H1 (cell line): ENCODE data around the gene ASMT. TPM values are rescaled to one million over a fixed set of nuclear protein-coding genes. Genes with fewer than 3 reads are reported as not detected.

Source experiments
- CTCF ChIA-PET: fragments of 300-600 bp; sonication (Branson Sonifier 250); formaldehyde crosslinking; loops from one replicate; lab custom pipeline; 2021; ENCODE audit not compliant: partially characterized antibody; lab: Charles Lee
- POLR2A ChIA-PET: fragments of 300-600 bp; sonication (Branson Sonifier 250); formaldehyde crosslinking; loops from one replicate; lab custom pipeline; 2021; ENCODE audit warnings: inconsistent platforms; ENCODE audit not compliant: partially characterized antibody; lab: Charles Lee
- DNase-seq, 2 experiments: peaks; one replicate each; pipeline versions ENCODE4 v3.0.0 to v3.0.0-alpha.2; 2010 to 2022; ENCODE audit warnings: low spot score in 2 of 2, low read depth in 1 of 2, mixed read lengths in 1 of 2
- FAIRE-seq: peaks from 2 replicates; lab custom pipeline; 2011; peaks lifted over from hg19 to GRCh38; lab: Jason Lieb, UNC
- H2AFZ ChIP-seq: 2 replicates; pipeline ENCODE4 v1.8.1; 2012; ENCODE audit warnings: low read length, inconsistent platforms
- H2AK5ac ChIP-seq: 2 replicates; pipeline ENCODE4 v1.6.1; 2013; ENCODE audit warnings: low read depth, low read length
- H2BK120ac ChIP-seq: replicated peaks from 2 replicates; pipeline ENCODE3; 2013; ENCODE audit warnings: low read depth, low read length, inconsistent platforms
- H2BK12ac ChIP-seq: 2 replicates; pipeline ENCODE4 v1.6.1; 2013; ENCODE audit warnings: low read depth, low read length
- H2BK15ac ChIP-seq: 2 replicates; pipeline ENCODE4 v1.6.1; 2013; ENCODE audit warnings: low read length
- H2BK20ac ChIP-seq: 2 replicates; pipeline ENCODE4 v1.6.1; 2013; ENCODE audit warnings: low read length
- H2BK5ac ChIP-seq: 2 replicates; pipeline ENCODE4 v1.6.1; 2013; ENCODE audit warnings: low read depth, low read length
- H3K14ac ChIP-seq: 2 replicates; pipeline ENCODE4 v1.6.1; 2013; ENCODE audit warnings: inconsistent platforms; ENCODE audit not compliant: insufficient read length
- H3K18ac ChIP-seq: 2 replicates; pipeline ENCODE4 v1.6.1; 2013; ENCODE audit warnings: low read length; ENCODE audit errors: extremely low read depth
- H3K23ac ChIP-seq: 2 replicates; pipeline ENCODE4 v1.6.1; 2013; ENCODE audit warnings: inconsistent platforms; ENCODE audit not compliant: insufficient read length
- H3K23me2 ChIP-seq: 2 replicates; pipeline ENCODE4 v1.6.1; 2013; ENCODE audit warnings: low read depth, low read length
- H3K27ac ChIP-seq: 2 replicates; pipeline ENCODE4 v1.6.1; 2011; ENCODE audit warnings: low read depth, low read length, inconsistent platforms
- H3K27me3 ChIP-seq, 4 experiments: replicated peaks in 1 of 4; 1 replicate in 1 of 4; 2 replicates in 3 of 4; pipeline versions ENCODE4 v1.6.1 to v1.8.1; 2011 to 2013; ENCODE audit warnings: low read length in 3 of 4, mild to moderate bottlenecking in 3 of 4, inconsistent platforms in 2 of 4, mixed read lengths in 2 of 4, moderate library complexity in 1 of 4; ENCODE audit not compliant: control insufficient read depth in 3 of 4, insufficient read depth in 3 of 4; ENCODE audit errors: extremely low read depth in 1 of 4
- H3K36me3 ChIP-seq, 4 experiments: 2 replicates each; pipeline versions ENCODE4 v1.6.1 to v1.8.1; 2011 to 2013; ENCODE audit warnings: mild to moderate bottlenecking in 4 of 4, low read length in 3 of 4, moderate library complexity in 2 of 4, control low read depth in 1 of 4, inconsistent platforms in 1 of 4; ENCODE audit not compliant: insufficient read depth in 4 of 4, control insufficient read depth in 2 of 4
- H3K4ac ChIP-seq: replicated peaks from 2 replicates; pipeline ENCODE3; 2013; ENCODE audit warnings: low read length, low read depth, mixed read lengths, inconsistent platforms; ENCODE audit not compliant: insufficient read length
- H3K4me1 ChIP-seq, 4 experiments: replicated peaks in 1 of 4; 1 replicate in 1 of 4; 2 replicates in 3 of 4; pipeline versions ENCODE4 v1.6.1 to v1.8.1; 2011 to 2013; ENCODE audit warnings: low read length in 3 of 4, inconsistent platforms in 2 of 4, mixed read lengths in 1 of 4; ENCODE audit not compliant: insufficient read depth in 4 of 4, control insufficient read depth in 3 of 4
- H3K4me2 ChIP-seq, 2 experiments: 2 replicates each; pipeline versions ENCODE4 v1.6.1 to v1.8.1; 2011 to 2013; ENCODE audit warnings: low read depth in 2 of 2, low read length in 2 of 2, control low read depth in 1 of 2, inconsistent platforms in 1 of 2, mild to moderate bottlenecking in 1 of 2; ENCODE audit not compliant: insufficient read depth in 1 of 2
- H3K4me3 ChIP-seq, 4 experiments: fragments of 200-600, 300-600 bp in 1 of 4; sonication (generic), shearing (Covaris generic), sonication (Bioruptor Twin) in 1 of 4; 2 replicates each; pipeline versions ENCODE4 v1.5.1 to v1.8.1; 2011 to 2016; ENCODE audit warnings: low read length in 4 of 4, low read depth in 3 of 4, control low read depth in 2 of 4, inconsistent platforms in 2 of 4, mild to moderate bottlenecking in 2 of 4, mixed read lengths in 1 of 4, moderate library complexity in 1 of 4; ENCODE audit not compliant: insufficient read depth in 2 of 4; ENCODE audit errors: extremely low read depth in 1 of 4
- H3K56ac ChIP-seq: replicated peaks from 2 replicates; pipeline ENCODE3; 2013; ENCODE audit warnings: low read depth, mild to moderate bottlenecking, mixed read lengths, low read length, inconsistent platforms; ENCODE audit not compliant: insufficient read length
- H3K79me1 ChIP-seq: 2 replicates; pipeline ENCODE4 v1.6.1; 2013; ENCODE audit warnings: low read depth, low read length, control low read depth
- H3K79me2 ChIP-seq, 2 experiments: 2 replicates each; pipeline versions ENCODE4 v1.6.1 to v1.8.1; 2012 to 2013; ENCODE audit warnings: low read length in 2 of 2, mild to moderate bottlenecking in 2 of 2, inconsistent platforms in 1 of 2; ENCODE audit not compliant: insufficient read depth in 2 of 2, control insufficient read depth in 1 of 2
- H3K9ac ChIP-seq, 4 experiments: replicated peaks in 1 of 4; 1 replicate in 1 of 4; 2 replicates in 3 of 4; pipeline versions ENCODE4 v1.6.1 to v1.8.1; 2011 to 2013; ENCODE audit warnings: low read depth in 3 of 4, low read length in 3 of 4, control low read depth in 2 of 4, mild to moderate bottlenecking in 2 of 4, moderate library complexity in 2 of 4, inconsistent platforms in 1 of 4; ENCODE audit errors: extremely low read depth in 1 of 4
- H3K9me3 ChIP-seq, 2 experiments: 2 replicates each; pipeline versions ENCODE4 v1.6.1 to v1.8.1; 2012 to 2013; ENCODE audit warnings: mild to moderate bottlenecking in 2 of 2, moderate library complexity in 2 of 2, control low read depth in 1 of 2, inconsistent platforms in 1 of 2, low read depth in 1 of 2, low read length in 1 of 2, mixed read lengths in 1 of 2; ENCODE audit not compliant: insufficient read depth in 2 of 2
- H4K20me1 ChIP-seq, 2 experiments: replicated peaks in 1 of 2; 2 replicates each; pipeline versions ENCODE3 to v1.8.1; 2011 to 2013; ENCODE audit warnings: inconsistent platforms in 2 of 2, low read length in 2 of 2, mild to moderate bottlenecking in 1 of 2; ENCODE audit not compliant: insufficient read depth in 2 of 2, control insufficient read depth in 1 of 2
- H4K5ac ChIP-seq: 2 replicates; pipeline ENCODE4 v1.6.1; 2013; ENCODE audit warnings: low read length, low read depth, mixed read lengths, inconsistent platforms; ENCODE audit not compliant: insufficient read length
- H4K8ac ChIP-seq: 2 replicates; pipeline ENCODE4 v1.8.0; 2013; ENCODE audit warnings: mild to moderate bottlenecking, moderate library complexity, low read length, inconsistent platforms; ENCODE audit not compliant: insufficient read depth; ENCODE audit errors: extremely low read depth
- H4K91ac ChIP-seq: replicated peaks from 2 replicates; pipeline ENCODE3; 2013; ENCODE audit warnings: low read length, mixed read lengths, inconsistent platforms; ENCODE audit not compliant: insufficient read length
- BACH1 ChIP-seq: IDR thresholded peaks from 2 replicates; pipeline ENCODE4 v1.6.1; 2012; ENCODE audit warnings: low read length, improper control_type of control experiment
- BRCA1 ChIP-seq: IDR thresholded peaks from 2 replicates; pipeline ENCODE4 v1.6.1; 2012; ENCODE audit warnings: low read depth, low read length, improper control_type of control experiment
- CHD1 ChIP-seq: IDR thresholded peaks from 2 replicates; pipeline ENCODE4 v1.6.1; 2012; ENCODE audit warnings: low read depth, low read length, improper control_type of control experiment
- CTBP2 ChIP-seq: IDR thresholded peaks from 2 replicates; pipeline ENCODE4 v1.7.0; 2011; ENCODE audit warnings: borderline replicate concordance, mild to moderate bottlenecking, moderate library complexity, mixed read lengths, low read length; ENCODE audit not compliant: insufficient read depth, insufficient read length
- EZH2 ChIP-seq: fragments of 200-600 bp; sonication (generic); IDR thresholded peaks from 2 replicates; pipeline ENCODE4 v1.7.1; 2012; ENCODE audit warnings: low read depth, mild to moderate bottlenecking, moderate library complexity, low read length, inconsistent platforms; ENCODE audit not compliant: severe bottlenecking
- HDAC2 ChIP-seq, 2 experiments: fragments of 300-600 bp in 1 of 2; sonication (generic) in 1 of 2; IDR thresholded peaks; 2 replicates each; pipeline ENCODE4 v1.6.1; 2011 to 2012; ENCODE audit warnings: low read depth in 2 of 2, low read length in 2 of 2, mild to moderate bottlenecking in 2 of 2, moderate library complexity in 2 of 2, borderline replicate concordance in 1 of 2, inconsistent platforms in 1 of 2
- KDM1A ChIP-seq: fragments of 200-600, 300-600 bp; sonication (generic); IDR thresholded peaks from 2 replicates; pipeline ENCODE4 v1.7.1; 2016; ENCODE audit warnings: mild to moderate bottlenecking, low read length, borderline replicate concordance
- POLR2A ChIP-seq, 2 experiments: IDR thresholded peaks; 1 replicate in 1 of 2; 2 replicates in 1 of 2; pipeline ENCODE4 v1.6.1; 2011; ENCODE audit warnings: low read depth in 2 of 2, low read length in 2 of 2, mild to moderate bottlenecking in 2 of 2; ENCODE audit errors: control extremely low read depth in 1 of 2
- POLR2AphosphoS5 ChIP-seq: IDR thresholded peaks from 2 replicates; pipeline ENCODE4 v1.6.1; 2011; ENCODE audit warnings: low read depth, low read length
- RAD21 ChIP-seq, 2 experiments: IDR thresholded peaks in 1 of 2; conservative IDR thresholded peaks in 1 of 2; 2 replicates each; pipeline ENCODE4 v1.6.1; 2011; ENCODE audit warnings: low read depth in 2 of 2, low read length in 2 of 2, improper control_type of control experiment in 1 of 2, inconsistent platforms in 1 of 2, mild to moderate bottlenecking in 1 of 2, moderate library complexity in 1 of 2
- SIX5 ChIP-seq: IDR thresholded peaks from 2 replicates; pipeline ENCODE4 v1.6.1; 2011; ENCODE audit warnings: mild to moderate bottlenecking, low read depth, low read length
- SP1 ChIP-seq: IDR thresholded peaks from 2 replicates; pipeline ENCODE4 v1.6.1; 2011; ENCODE audit warnings: low read depth, low read length
- SP4 ChIP-seq: IDR thresholded peaks from 2 replicates; pipeline ENCODE4 v1.6.1; 2012; ENCODE audit warnings: low read length, inconsistent platforms
- SRF ChIP-seq: IDR thresholded peaks from 2 replicates; pipeline ENCODE4 v1.6.1; 2011; ENCODE audit warnings: mild to moderate bottlenecking, low read depth, low read length, moderate library complexity
- WGBS, 2 experiments: shearing (Covaris generic) in 1 of 2; methylation state at CpG; one replicate each; pipeline versions ENCODE4 v1.1.6 to v1.1.7; 2013 to 2015; ENCODE audit warnings: low lambda C conversion rate in 2 of 2, mixed read lengths in 2 of 2, inconsistent platforms in 1 of 2, low coverage in 1 of 2, missing lambda C conversion rate in 1 of 2; ENCODE audit not compliant: insufficient replicate concordance in 2 of 2, insufficient coverage in 1 of 2, insufficient read length in 1 of 2; ENCODE audit errors: extremely low coverage in 1 of 2, missing lambda C conversion rate in 1 of 2; 5-methylcytosine and 5-hydroxymethylcytosine counted together
- polyA plus RNA-seq, 7 experiments: library from polyadenylated mRNA; depleted of rRNA in 3 of 7; stranded (reverse) in 5 of 7; unstranded in 2 of 7; fragments of >200 nt in 5 of 7; fragments of 200-250 nt in 2 of 7; gene quantifications; 1 replicate in 5 of 7; 2 replicates in 1 of 7; 4 replicates in 1 of 7; pipeline versions ENCODE4 v1.2.1 to v1.2.3, GENCODE V29; 2011 to 2013; ENCODE audit warnings: missing spikeins in 2 of 7, mixed read lengths in 2 of 7
- total RNA-seq: library from RNA; stranded (reverse); fragmentation: NEBNext Ultra II Directional; extraction: Animal tissue kit (Norgen Biotek cat#: 25700); gene quantifications from 2 replicates; pipeline ENCODE4 v1.2.1, GENCODE V29; 2021

ASMT gene
- total and polyA plus RNA-seq, 2 of the 8 experiments (the other 6 are each of a cell fraction or from before 2014, with no cell fraction given), result 1.5 to 3.1 TPM

DNA sequence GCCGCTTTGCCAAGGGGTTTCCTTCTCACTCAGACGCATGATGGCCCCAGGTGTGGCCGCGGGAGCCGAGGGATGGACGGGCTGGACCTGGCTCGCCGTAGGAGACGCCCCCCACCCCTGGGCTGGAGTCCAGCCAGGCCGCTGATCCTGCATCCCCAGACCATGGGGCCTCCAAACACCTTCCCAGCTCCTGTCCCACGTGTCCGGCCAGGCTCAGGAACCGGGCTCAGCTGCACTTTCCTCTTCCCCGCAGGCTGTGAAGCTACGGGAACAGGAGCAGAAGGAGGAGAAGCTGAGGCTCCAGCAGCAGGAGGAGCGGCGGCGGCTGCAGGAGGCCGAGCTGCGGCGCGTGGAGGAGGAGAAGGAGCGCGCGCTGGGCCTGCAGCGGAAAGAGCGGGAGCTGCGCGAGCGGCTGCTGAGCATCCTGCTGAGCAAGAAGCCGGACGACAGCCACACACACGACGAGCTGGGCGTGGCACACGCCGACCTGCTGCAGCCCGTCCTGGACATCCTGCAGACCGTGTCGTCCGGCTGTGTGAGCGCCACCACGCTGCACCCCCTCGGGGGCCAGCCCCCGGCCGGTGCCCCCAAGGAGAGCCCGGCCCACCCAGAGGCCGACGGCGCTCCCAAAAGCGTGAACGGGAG, 14.3 kb upstream of the ASMT start:
- Histone ChIP-seq H3K23ac (no peak overlapping the region), H3K4me1 (no peaks in the 10 kb centered on the region), H3K79me2 (peaks cover 0 to 23% of the 10 kb centered on the region in 2 experiments; a peak in 2 of 4 replicates), H4K20me1 (peaks cover 3 to 29% of the 10 kb centered on the region in 2 experiments), H3K14ac (no peak overlapping the region), H3K27me3 (0 out of 7 replicates have a peak, but pooled peaks cover 0 to 2% (median 0%) of the 10 kb centered on the region in 4 experiments), H2BK120ac (no peak overlapping the region), H3K27ac (no peak overlapping the region), H4K5ac (no peak overlapping the region), H3K36me3 (peaks cover 28 to 72% (median 59%) of the 10 kb centered on the region in 4 experiments), H3K9me3 (no peaks in the 10 kb centered on the region), H2AK5ac (no peak overlapping the region), H4K8ac (no peak overlapping the region), H2BK12ac (no peak overlapping the region), H3K4me3 (no peak overlapping the region), H4K91ac (no peak overlapping the region), H3K56ac (no peak overlapping the region), H3K79me1 (peaks cover 16% of the 10 kb centered on the region), H2BK15ac (no peak overlapping the region), H3K4me2 (no peak overlapping the region), H2AFZ (no peak overlapping the region), H3K4ac (no peak overlapping the region), H2BK20ac (no peak overlapping the region), H3K9ac (no peak overlapping the region), H3K23me2 (no peaks in the 10 kb centered on the region), H2BK5ac (no peak overlapping the region), H3K18ac (no peak overlapping the region)
- 95% methylated on average over 32 of the region's 52 CpGs; no CpG with 5 or more reads in 1 of the 2 experiments for WGBS, 2 experiments
- DNase-seq (no peak), FAIRE-seq (no peak)
- ChIA-PET CTCF (no interaction called here), POLR2A (no interaction called here)
- TF ChIP-seq RAD21 (IDR thresholded peaks at IDR 0.05 in 1 of 2, conservative IDR thresholded peaks at IDR 0.05 in 1 of 2; ENCODE audit: low read depth in 2 of 2, low read length in 2 of 2) (no peak), SP4 (no peak), POLR2AphosphoS5 (no peak), POLR2A (IDR thresholded peaks at IDR 0.05; ENCODE audit: control extremely low read depth in 1 of 2, low read depth in 2 of 2, low read length in 2 of 2) (no peak), SRF (no peak), EZH2 (no peak), KDM1A (no peak), CTBP2 (no peak), BRCA1 (no peak), SIX5 (no peak), BACH1 (no peak), HDAC2 (IDR thresholded peaks at IDR 0.05; ENCODE audit: borderline replicate concordance in 1 of 2, low read depth in 2 of 2, low read length in 2 of 2) (no peak), SP1 (no peak), CHD1 (no peak)
